ENCODE data around the gene SOCS7. TPM values are rescaled to one million over a fixed set of nuclear protein-coding genes. Genes with fewer than 3 reads are reported as not detected.

Gene SOCS7
- total RNA-seq, 2 donors from 2014 or later: 12.2 to 15.3 TPM

DNA sequence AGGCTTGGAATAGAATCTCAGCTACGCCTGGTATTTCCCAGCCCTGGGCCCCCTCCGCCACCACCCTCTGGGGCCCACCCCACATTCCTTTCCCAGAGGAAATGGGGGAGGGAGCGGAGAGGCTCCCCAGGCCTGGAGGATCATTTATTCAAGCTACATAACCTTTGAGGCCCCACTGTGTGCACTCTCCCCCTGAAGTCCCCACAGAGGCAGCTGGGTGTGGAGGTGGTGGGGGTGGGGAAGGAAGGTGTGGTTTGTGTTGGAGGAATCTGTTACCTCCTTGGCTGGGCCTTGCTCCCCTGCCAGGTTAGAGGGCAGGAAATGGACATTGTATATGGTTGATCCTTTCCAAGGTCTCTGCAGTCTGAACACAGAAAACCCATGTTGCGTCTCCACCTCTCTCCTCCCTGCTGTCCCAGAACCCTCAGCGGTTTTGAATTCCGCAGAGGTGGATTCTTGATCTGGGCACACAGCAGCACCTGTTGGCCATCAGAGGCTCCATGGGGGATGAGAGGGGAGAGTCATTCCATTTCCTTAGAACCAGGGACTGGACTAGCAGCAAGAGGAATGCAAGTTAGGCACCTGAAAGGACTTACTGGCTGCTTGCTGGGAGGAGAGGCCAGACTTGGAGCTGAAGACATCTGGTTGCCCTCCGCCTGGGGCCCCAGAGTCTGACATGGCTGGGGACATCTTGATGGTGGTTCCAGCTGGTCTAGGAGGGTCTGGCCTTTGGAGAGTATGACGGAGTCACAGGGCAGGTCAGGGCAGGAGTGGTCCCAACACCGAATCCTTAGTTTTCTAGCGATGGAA lies 99.6 kb downstream of the SOCS7 start:
- no peak for DNase-seq (ENCODE audit: low spot score)
- intact Hi-C loops (cut with DNase I): no loop called here

DNA sequence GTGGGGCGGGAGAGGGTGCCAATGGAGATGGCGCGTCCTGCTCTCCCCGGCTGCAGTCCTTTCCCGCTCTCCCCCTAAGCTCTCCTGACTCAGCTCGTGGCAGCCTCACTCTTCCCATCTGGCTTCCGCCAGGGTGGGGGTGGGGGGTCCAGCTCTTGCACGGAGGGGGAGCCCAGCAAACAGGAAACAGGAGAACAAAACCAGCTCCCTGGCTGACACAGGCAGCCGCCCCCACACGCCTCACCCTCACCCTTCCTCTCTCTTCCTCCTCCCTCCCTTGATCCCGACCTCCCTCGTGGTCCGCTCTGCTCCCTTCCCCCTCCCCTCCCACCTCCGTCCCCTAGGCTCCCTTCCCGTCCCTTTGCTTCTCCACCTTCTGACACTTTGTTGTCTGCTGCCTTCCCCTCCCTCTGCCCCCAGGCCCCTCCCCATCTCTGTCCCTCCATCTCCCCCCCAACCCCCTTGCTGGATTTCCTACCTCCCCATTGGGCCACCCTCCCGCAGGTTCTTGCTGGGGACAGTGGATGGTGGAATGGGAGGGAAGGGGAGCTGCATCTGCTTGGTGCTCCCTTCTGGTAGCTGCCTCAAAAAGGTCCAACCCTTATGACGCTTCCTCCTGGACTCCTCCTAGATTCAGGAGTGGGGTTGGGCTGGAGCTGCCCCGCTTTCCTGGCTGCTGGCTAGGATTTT lies 100.3 kb downstream of the SOCS7 start:
- intact Hi-C loops (cut with DNase I): no loop called here
- no peak for DNase-seq (ENCODE audit: low spot score)

DNA sequence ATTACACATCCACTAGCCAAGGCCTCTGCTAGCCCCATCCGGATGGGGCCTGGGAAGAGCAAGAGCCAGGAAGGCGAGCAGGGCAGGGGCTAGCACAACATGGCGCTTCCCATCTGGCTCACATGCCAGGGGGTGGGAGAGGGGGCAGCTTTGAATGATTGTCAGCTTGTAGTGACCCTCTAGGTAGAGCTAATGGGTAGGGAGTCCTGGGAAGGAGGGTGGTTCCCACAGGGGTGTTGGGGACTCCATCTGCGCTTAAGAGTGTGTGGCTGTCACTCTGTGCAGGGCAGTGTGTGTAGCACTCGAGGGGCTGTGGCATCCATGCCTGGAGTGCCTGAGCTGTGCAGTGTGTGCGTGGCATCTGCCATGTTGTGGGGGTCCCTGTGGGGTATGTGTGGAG lies 101.1 kb downstream of the SOCS7 start:
- no peak for DNase-seq (ENCODE audit: low spot score)

DNA sequence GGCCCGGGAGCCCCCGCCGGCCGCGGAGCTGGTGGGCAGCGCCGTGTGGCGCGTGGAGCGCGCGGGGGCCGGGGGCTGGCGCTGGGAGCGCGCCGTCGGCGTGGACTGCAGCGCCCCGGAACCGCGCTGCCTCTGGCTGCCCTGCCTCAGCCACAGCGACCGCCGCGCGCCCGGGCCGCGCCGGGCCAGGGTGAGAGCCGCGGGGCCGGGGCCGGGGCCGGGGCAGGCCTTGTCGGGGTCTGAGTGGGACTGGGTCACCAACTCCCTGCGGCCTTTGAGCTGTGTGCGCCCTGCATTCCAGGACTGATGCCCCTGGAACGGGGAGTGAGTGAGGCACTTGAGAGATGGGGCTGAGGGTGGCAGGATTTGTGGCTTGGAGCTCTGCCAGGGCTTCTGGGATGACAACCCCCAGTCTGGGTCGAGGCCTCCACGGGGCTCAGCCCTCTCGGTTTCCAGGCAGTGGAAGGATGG lies 102.3 kb downstream of the SOCS7 start:
- intact Hi-C loops (cut with DNase I): no loop called here
- DNase-seq (ENCODE audit: low spot score): no peak

More for the DNA sequence above, 101.1 kb downstream of the SOCS7 start:
- intact Hi-C loops (cut with DNase I): no loop called here

DNA sequence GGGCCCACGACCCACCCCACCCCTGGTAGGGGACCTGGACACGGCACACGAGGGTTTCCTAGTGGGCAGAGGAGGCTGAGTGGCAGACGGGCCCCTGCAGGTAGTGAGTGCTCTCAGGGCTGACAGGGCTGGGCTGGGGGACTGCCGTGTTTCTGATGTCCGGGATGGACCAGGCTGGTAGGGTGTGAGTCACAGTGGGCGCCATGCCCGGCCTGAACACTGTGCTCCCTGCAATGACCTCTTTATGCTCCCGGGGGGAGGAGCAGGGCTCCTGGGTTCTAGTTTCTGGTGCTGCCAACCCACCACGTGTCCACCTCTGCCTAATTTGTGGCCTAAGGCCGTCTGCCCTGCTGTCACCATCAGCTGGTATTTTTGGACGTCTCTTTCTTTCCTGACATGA lies 102.9 kb downstream of the SOCS7 start:
- intact Hi-C loops (cut with DNase I): no loop called here
- DNase-seq (ENCODE audit: low spot score): peak; percentile 90

Other genes with a start within 250 kb of the SOCS7 start
- not detected for gene TBC1D3E, start 223.9 kb upstream of the SOCS7 start, total RNA-seq
- gene TBC1D3, start 159.3 kb upstream of the SOCS7 start, total RNA-seq: not detected
- 10 to 100 TPM; 14.9 to 18.0 TPM for gene MRPL45, start 54.7 kb upstream of the SOCS7 start, total RNA-seq
- under 1 TPM in 1 of 2 donors, not detected in 1; 0.05 TPM for gene GPR179, start 7.9 kb upstream of the SOCS7 start, total RNA-seq
- 10 to 100 TPM; 72.9 to 90.4 TPM for gene ARHGAP23, start 76.6 kb downstream of the SOCS7 start, total RNA-seq